ENCODE data around the gene AQP6.

DNA sequence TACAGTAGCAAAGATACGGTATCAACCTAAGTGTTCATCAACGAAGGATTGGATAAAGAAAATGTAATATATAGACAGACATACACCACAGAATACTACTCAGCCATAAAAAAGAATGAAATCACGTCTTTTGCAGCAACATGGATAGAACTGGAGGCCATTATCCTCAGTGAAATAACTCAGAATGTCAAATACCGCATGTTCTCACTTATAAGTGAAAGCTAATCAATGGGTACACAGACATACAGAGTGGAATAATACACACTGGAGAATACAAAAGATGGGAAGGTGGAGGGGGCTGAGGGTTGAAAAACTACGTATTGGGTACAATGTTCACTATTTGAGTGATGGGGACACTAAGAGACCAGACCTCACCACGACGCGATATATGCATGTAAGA lies 51.5 kb downstream of the AQP6 start:
- TF ChIP-seq, protein P1, sequence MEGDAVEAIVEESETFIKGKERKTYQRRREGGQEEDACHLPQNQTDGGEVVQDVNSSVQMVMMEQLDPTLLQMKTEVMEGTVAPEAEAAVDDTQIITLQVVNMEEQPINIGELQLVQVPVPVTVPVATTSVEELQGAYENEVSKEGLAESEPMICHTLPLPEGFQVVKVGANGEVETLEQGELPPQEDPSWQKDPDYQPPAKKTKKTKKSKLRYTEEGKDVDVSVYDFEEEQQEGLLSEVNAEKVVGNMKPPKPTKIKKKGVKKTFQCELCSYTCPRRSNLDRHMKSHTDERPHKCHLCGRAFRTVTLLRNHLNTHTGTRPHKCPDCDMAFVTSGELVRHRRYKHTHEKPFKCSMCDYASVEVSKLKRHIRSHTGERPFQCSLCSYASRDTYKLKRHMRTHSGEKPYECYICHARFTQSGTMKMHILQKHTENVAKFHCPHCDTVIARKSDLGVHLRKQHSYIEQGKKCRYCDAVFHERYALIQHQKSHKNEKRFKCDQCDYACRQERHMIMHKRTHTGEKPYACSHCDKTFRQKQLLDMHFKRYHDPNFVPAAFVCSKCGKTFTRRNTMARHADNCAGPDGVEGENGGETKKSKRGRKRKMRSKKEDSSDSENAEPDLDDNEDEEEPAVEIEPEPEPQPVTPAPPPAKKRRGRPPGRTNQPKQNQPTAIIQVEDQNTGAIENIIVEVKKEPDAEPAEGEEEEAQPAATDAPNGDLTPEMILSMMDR (IDR thresholded peaks at IDR 0.05 in 8 of 11, conservative IDR thresholded peaks at IDR 0.05 in 3 of 11): no peak
- no peak for TF ChIP-seq POLR2AphosphoS5 (IDR thresholded peaks at IDR 0.05)

Data from spleen (tissue), 7 donors.